HepG2 (cell line): ENCODE measurements around the gene ATP6V0A1. TPM values are rescaled to one million over a fixed set of nuclear protein-coding genes. Genes with fewer than 3 reads are reported as not detected.

Experiments used
- ADNP ChIP-seq: sonication (generic); formaldehyde crosslinking; IDR thresholded peaks from 2 replicates; pipeline ENCODE4 v1.4.0; 2020; ENCODE audit warnings: missing genetic modification reagents
- ATF3 ChIP-seq: sonication (generic); formaldehyde crosslinking; IDR thresholded peaks from 2 replicates; pipeline ENCODE4 v1.4.0; 2020; ENCODE audit warnings: missing genetic modification reagents
- CHD2 ChIP-seq: IDR thresholded peaks from 2 replicates; pipeline ENCODE4 v1.6.1; 2011; ENCODE audit warnings: low read depth, low read length, improper control_type of control experiment
- CREB1 ChIP-seq, 2 experiments: fragments of 450-650 bp in 1 of 2; IDR thresholded peaks; 2 replicates each; pipeline ENCODE4 v1.6.1; 2016 to 2017; ENCODE audit warnings: control low read depth in 1 of 2, mild to moderate bottlenecking in 1 of 2, missing compliant biosample characterization in 1 of 2, missing genetic modification characterization in 1 of 2
- GLI4 ChIP-seq: sonication (generic); formaldehyde crosslinking; IDR thresholded peaks from 2 replicates; pipeline ENCODE4 v1.5.1; 2020; ENCODE audit warnings: missing genetic modification reagents, mild to moderate bottlenecking, moderate library complexity, borderline replicate concordance
- GLMP ChIP-seq: sonication (generic); formaldehyde crosslinking; IDR thresholded peaks from 2 replicates; pipeline ENCODE4 v1.9.0; 2021; ENCODE audit warnings: missing genetic modification reagents, mild to moderate bottlenecking, borderline replicate concordance
- HOXD1 ChIP-seq: sonication (generic); formaldehyde crosslinking; IDR thresholded peaks from 2 replicates; pipeline ENCODE4 v1.5.0; 2020; ENCODE audit warnings: missing genetic modification reagents
- KLF11 ChIP-seq: IDR thresholded peaks from 2 replicates; pipeline ENCODE4 v1.6.1; 2016; ENCODE audit warnings: missing compliant biosample characterization
- KLF16 ChIP-seq, 2 experiments: sonication (generic) in 1 of 2; formaldehyde crosslinking in 1 of 2; IDR thresholded peaks; 2 replicates each; pipeline versions ENCODE4 v1.6.1 to v1.8.0; 2016 to 2023; ENCODE audit warnings: missing genetic modification reagents in 2 of 2, missing compliant biosample characterization in 1 of 2
- KMT2B ChIP-seq: IDR thresholded peaks from 2 replicates; pipeline ENCODE4 v1.6.1; 2016; ENCODE audit warnings: missing genetic modification reagents, missing compliant biosample characterization
- MAX ChIP-seq: IDR thresholded peaks from 2 replicates; pipeline ENCODE4 v1.6.1; 2012; ENCODE audit warnings: inconsistent platforms
- MIER2 ChIP-seq: IDR thresholded peaks from 2 replicates; pipeline ENCODE4 v1.6.1; 2016; ENCODE audit warnings: missing biosample characterization, missing genetic modification reagents
- MTA1 ChIP-seq: sonication (generic); formaldehyde crosslinking; IDR thresholded peaks from 2 replicates; pipeline ENCODE4 v1.4.0; 2020; ENCODE audit warnings: missing genetic modification reagents, mild to moderate bottlenecking, borderline replicate concordance
- MYPOP ChIP-seq: sonication (generic); formaldehyde crosslinking; IDR thresholded peaks from 2 replicates; pipeline ENCODE4 v1.8.1; 2023; ENCODE audit warnings: mild to moderate bottlenecking, moderate library complexity, missing genetic modification reagents
- NCOA5 ChIP-seq: sonication (generic); formaldehyde crosslinking; IDR thresholded peaks from 2 replicates; pipeline ENCODE4 v1.4.0; 2020; ENCODE audit warnings: missing genetic modification reagents
- NFKB2 ChIP-seq: sonication (generic); formaldehyde crosslinking; IDR thresholded peaks from 2 replicates; pipeline ENCODE4 v1.4.0; 2020; ENCODE audit warnings: missing genetic modification reagents, borderline replicate concordance
- PRMT3 ChIP-seq: sonication (generic); formaldehyde crosslinking; IDR thresholded peaks from 2 replicates; pipeline ENCODE4 v1.8.1; 2022; ENCODE audit warnings: low read depth, mild to moderate bottlenecking, moderate library complexity, missing genetic modification reagents, borderline replicate concordance
- SOX13 ChIP-seq, 3 experiments: fragments of 450-650 bp in 1 of 3; sonication (generic) in 1 of 3; formaldehyde crosslinking in 1 of 3; IDR thresholded peaks in 2 of 3; conservative IDR thresholded peaks in 1 of 3; 2 replicates each; pipeline versions ENCODE4 v1.5.0 to v1.6.1; 2016 to 2020; ENCODE audit warnings: antibody characterized with exemption in 1 of 3, mild to moderate bottlenecking in 1 of 3, missing compliant biosample characterization in 1 of 3, missing genetic modification reagents in 1 of 3, moderate library complexity in 1 of 3
- SRSF4 ChIP-seq: fragments of 200-400 bp; formaldehyde crosslinking; IDR thresholded peaks from one replicate; pipeline ENCODE4 v1.6.1; 2018; ENCODE audit warnings: mild to moderate bottlenecking, low read depth, low read length, moderate library complexity; ENCODE audit not compliant: poor library complexity, severe bottlenecking
- STAT5B ChIP-seq: sonication (generic); formaldehyde crosslinking; IDR thresholded peaks from 2 replicates; pipeline ENCODE4 v1.4.0; 2020; ENCODE audit warnings: missing genetic modification reagents
- ZFP37 ChIP-seq: sonication (generic); formaldehyde crosslinking; IDR thresholded peaks from 2 replicates; pipeline ENCODE4 v1.4.0; 2020; ENCODE audit warnings: missing genetic modification reagents, borderline replicate concordance
- ZNF124 ChIP-seq: sonication (generic); formaldehyde crosslinking; IDR thresholded peaks from 2 replicates; pipeline ENCODE4 v1.4.0; 2020; ENCODE audit warnings: missing genetic modification reagents
- ZNF24 ChIP-seq: fragments of 450-650 bp; IDR thresholded peaks from 2 replicates; pipeline ENCODE4 v1.6.1; 2017; ENCODE audit warnings: antibody characterized with exemption, mild to moderate bottlenecking
- ZNF264 ChIP-seq: sonication (generic); formaldehyde crosslinking; IDR thresholded peaks from 2 replicates; pipeline ENCODE4 v1.4.0; 2020; ENCODE audit warnings: missing genetic modification reagents
- ZNF33A ChIP-seq: sonication (generic); formaldehyde crosslinking; IDR thresholded peaks from 2 replicates; pipeline ENCODE4 v1.5.1; 2020; ENCODE audit warnings: missing genetic modification reagents, mild to moderate bottlenecking, moderate library complexity, borderline replicate concordance
- ZNF382 ChIP-seq: sonication (generic); formaldehyde crosslinking; IDR thresholded peaks from 2 replicates; pipeline ENCODE4 v1.5.0; 2020; ENCODE audit warnings: missing genetic modification reagents, mild to moderate bottlenecking, borderline replicate concordance
- ZNF564 ChIP-seq: sonication (generic); formaldehyde crosslinking; IDR thresholded peaks from 2 replicates; pipeline ENCODE4 v1.8.1; 2023; ENCODE audit warnings: mild to moderate bottlenecking, missing genetic modification reagents
- ZNF644 ChIP-seq: IDR thresholded peaks from 2 replicates; pipeline ENCODE4 v1.6.1; 2016; ENCODE audit warnings: low read depth
- polyA plus RNA-seq, 8 experiments: library from polyadenylated mRNA; depleted of rRNA in 3 of 8; stranded (reverse) in 7 of 8; unstranded in 1 of 8; fragments of >200 nt; fragmentation: Illumina TruSeq in 4 of 8; extraction: Trizol in 4 of 8; gene quantifications; 2 replicates each; pipeline versions ENCODE4 v1.2.1 to v1.2.3, GENCODE V29; 2011 to 2016; ENCODE audit warnings: low read depth in 4 of 8, missing spikeins in 1 of 8, mixed read lengths in 1 of 8; ENCODE audit not compliant: insufficient read depth in 1 of 8
- total RNA-seq, 5 experiments: library from RNA; depleted of rRNA; stranded (reverse); fragments of >200 nt; fragmentation: Illumina TruSeq; extraction: Trizol; gene quantifications; 2 replicates each; pipeline ENCODE4 v1.2.3, GENCODE V29; 2016; ENCODE audit warnings: low read depth in 1 of 5

Gene ATP6V0A1
- total and polyA plus RNA-seq, 2 of the 13 experiments (the other 11 are each of a cell fraction or from before 2014, with no cell fraction given) = 27.9 to 54.1 TPM

GRCh38 chr17:42541041-42541833 lies 82.6 kb downstream of the ATP6V0A1 start (continued):
- TF ChIP-seq ZNF24 (no peak), GLI4 (CRISPR knock-in tag) (peak; percentile 24; the same call in 1 of the 2 replicates), PRMT3 (no peak), KLF11 (CRISPR knock-in tag) (peak; percentile 86; the same call in 1 of the 2 replicates), MAX (peak; percentile 99), KLF16 (CRISPR knock-in tag; IDR thresholded peaks at IDR 0.05) (peak; percentile 39 to 68; a peak in 2 of 4 replicates), NCOA5 (CRISPR knock-in tag) (no peak), KMT2B (CRISPR knock-in tag) (peak; percentile 72), GLMP (CRISPR knock-in tag) (no peak), ZNF644 (CRISPR knock-in tag) (peak; percentile 76; the same call in 1 of the 2 replicates), SRSF4 (no peak), MYPOP (CRISPR knock-in tag) (peak; percentile 81; the same call in 1 of the 2 replicates), ZNF382 (CRISPR knock-in tag) (no peak), NFKB2 (peak; percentile 59; the same call in 1 of the 2 replicates), STAT5B (CRISPR knock-in tag) (no peak), ZNF564 (CRISPR knock-in tag) (peak; percentile 81; the same call in 1 of the 2 replicates), MTA1 (CRISPR knock-in tag) (peak; percentile 57), ADNP (CRISPR knock-in tag) (no peak), ZFP37 (CRISPR knock-in tag) (peak; percentile 93; the same call in 1 of the 2 replicates), MIER2 (CRISPR knock-in tag) (peak; percentile 64), HOXD1 (CRISPR knock-in tag) (peak; percentile 39; the same call in 1 of the 2 replicates), SOX13 (IDR thresholded peaks at IDR 0.05) (no peak), SOX13 (CRISPR knock-in tag; conservative IDR thresholded peaks at IDR 0.05 in 1 of 2, IDR thresholded peaks at IDR 0.05 in 1 of 2) (peak; percentile 66 to 71; a peak in 1 of 4 replicates), ZNF124 (CRISPR knock-in tag) (peak; percentile 66; the same call in 1 of the 2 replicates), ZNF33A (CRISPR knock-in tag) (0 out of 2 replicates have a peak, but pooled peaks have one; percentile 1), CREB1 (IDR thresholded peaks at IDR 0.05) (peak; percentile 73), CREB1 (CRISPR knock-in tag; IDR thresholded peaks at IDR 0.05) (no peak; the same call in 1 of the 2 replicates), CHD2 (peak; percentile 49; the same call in 1 of the 2 replicates), ZNF264 (CRISPR knock-in tag) (peak; percentile 61; the same call in 1 of the 2 replicates), ATF3 (CRISPR knock-in tag) (peak; percentile 88)
